Colonic mucosa (tissue), 4 donors: ENCODE measurements around the gene PIN4. TPM values are rescaled to one million over a fixed set of nuclear protein-coding genes. Genes with fewer than 3 reads are reported as not detected.
"Not testable (repeated sequence)": the region's sequence is repeated elsewhere in the genome, so short reads cannot be mapped to it uniquely, and the experiment has no call there.

Experiments used
- DNase-seq: peaks from one replicate; pipeline ENCODE4 v3.0.0-alpha.2; 2020
- H3K27ac ChIP-seq: fragments of 200-600 bp; one replicate; pipeline ENCODE4 v1.8.0; 2021
- H3K27me3 ChIP-seq: fragments of 200-600 bp; one replicate; pipeline ENCODE4 v1.8.0; 2021
- H3K36me3 ChIP-seq: fragments of 200-600 bp; one replicate; pipeline ENCODE4 v1.8.0; 2021
- H3K4me1 ChIP-seq: fragments of 200-600 bp; one replicate; pipeline ENCODE4 v1.8.0; 2021; ENCODE audit warnings: mild to moderate bottlenecking
- H3K4me3 ChIP-seq: fragments of 200-600 bp; one replicate; pipeline ENCODE4 v1.8.0; 2021
- H3K9ac ChIP-seq, 2 donors: one replicate each; pipeline ENCODE4 v1.7.0; 2013; ENCODE audit warnings: control low read depth in 2 of 2, low read depth in 2 of 2, low read length in 2 of 2
- H3K9me3 ChIP-seq: fragments of 200-600 bp; one replicate; pipeline ENCODE4 v1.8.0; 2021
- CTCF ChIP-seq: fragments of 200-600 bp; IDR thresholded peaks from one replicate; pipeline ENCODE4 v1.8.0; 2022; ENCODE audit warnings: antibody characterized with exemption, mild to moderate bottlenecking
- intact Hi-C: fragments of 100-400 bp; cut with DNase I; formaldehyde crosslinking; loops from one replicate; pipeline ENCODE4 v1.14.1; 2022
- total RNA-seq, 2 donors: library from RNA; stranded (reverse); fragmentation: NEBNext Ultra II Directional in 1 of 2; extraction: Animal tissue kit (Norgen Biotek cat#: 25700) in 1 of 2; gene quantifications; one replicate each; pipeline ENCODE4 v1.2.1, GENCODE V29; 2021
- donor health status: healthy.
- donor health status: DM: no; HTN: no; CAD: no.
- donor health status: DM: no; HTN: no; CAD: no.

PIN4 gene
- total RNA-seq, 2 donors from 2014 or later, result 8.2 to 10.4 TPM

- DNase-seq, result no peak
- no peak for TF ChIP-seq CTCF
- H3K27ac ChIP-seq, result no peak overlapping the region
- no peaks in the 10 kb centered on the region for H3K36me3 ChIP-seq
- no peaks in the 10 kb centered on the region for H3K4me1 ChIP-seq
- no peak overlapping the region for H3K4me3 ChIP-seq
- no peaks in the 10 kb centered on the region for H3K9me3 ChIP-seq
- H3K9ac ChIP-seq, result no peak overlapping the region
- no peaks in the 10 kb centered on the region for H3K27me3 ChIP-seq
- intact Hi-C loops, result no loop called here
Measured at GRCh38 chrX:72146527-72146926, 35.0 kb upstream of the PIN4 start.

GRCh38 chrX:72158773-72159172, 22.8 kb upstream of the PIN4 start:
- H3K4me1 ChIP-seq, result no peaks in the 10 kb centered on the region
- no peaks in the 10 kb centered on the region for H3K27me3 ChIP-seq
- intact Hi-C loops, result no loop called here
- no peak for TF ChIP-seq CTCF
- H3K9ac ChIP-seq, result no peak overlapping the region
- no peaks in the 10 kb centered on the region for H3K9me3 ChIP-seq
- no peak for DNase-seq
- H3K36me3 ChIP-seq, result no peaks in the 10 kb centered on the region
- no peak overlapping the region for H3K4me3 ChIP-seq
- no peak overlapping the region for H3K27ac ChIP-seq

- TF ChIP-seq CTCF, result no peak
- intact Hi-C loops, result no loop called here
- Histone ChIP-seq H3K4me1 (no peaks in the 10 kb centered on the region), H3K27ac (no peak overlapping the region), H3K27me3 (no peaks in the 10 kb centered on the region), H3K36me3 (no peaks in the 10 kb centered on the region), H3K9ac (no peak overlapping the region), H3K4me3 (no peak overlapping the region), H3K9me3 (no peaks in the 10 kb centered on the region)
- no peak for DNase-seq
Measured at GRCh38 chrX:72159769-72160168, 21.8 kb upstream of the PIN4 start.

- no peaks in the 10 kb centered on the region for H3K9me3 ChIP-seq
- no peaks in the 10 kb centered on the region for H3K4me1 ChIP-seq
- DNase-seq, result no peak
- no peak overlapping the region for H3K27ac ChIP-seq
- no peaks in the 10 kb centered on the region for H3K27me3 ChIP-seq
- H3K9ac ChIP-seq, result no peak overlapping the region
- H3K36me3 ChIP-seq, result no peaks in the 10 kb centered on the region
- H3K4me3 ChIP-seq, result no peak overlapping the region
- intact Hi-C loops, result no loop called here
- no peak for TF ChIP-seq CTCF
Measured at GRCh38 chrX:72165551-72165950, 16.0 kb upstream of the PIN4 start.

- Histone ChIP-seq H3K27me3 (no peaks in the 10 kb centered on the region), H3K9me3 (no peaks in the 10 kb centered on the region), H3K4me1 (no peaks in the 10 kb centered on the region), H3K36me3 (no peaks in the 10 kb centered on the region), H3K27ac (no peak overlapping the region), H3K4me3 (no peak overlapping the region), H3K9ac (no peak overlapping the region)
- no peak for DNase-seq
- intact Hi-C loops, result no loop called here
- TF ChIP-seq CTCF, result no peak
Measured at GRCh38 chrX:72169008-72169728, 12.4 kb upstream of the PIN4 start.

- intact Hi-C loops, H3K4me1 ChIP-seq: not testable (repeated sequence)
Measured at GRCh38 chrX:72176289-72176688, 5.3 kb upstream of the PIN4 start.

More at GRCh38 chrX:72176289-72176688, 5.3 kb upstream of the PIN4 start:
- not testable (repeated sequence) for DNase-seq, H3K9ac ChIP-seq, H3K36me3 ChIP-seq, H3K27me3 ChIP-seq, H3K27ac ChIP-seq, H3K4me3 ChIP-seq, H3K9me3 ChIP-seq
